NCI-H748 (cell line): ENCODE measurements around the gene PIF1.
"Not testable (repeated sequence)": the region's sequence is repeated elsewhere in the genome, so short reads cannot be mapped to it uniquely, and the experiment has no call there.

Experiments used
- DNase-seq: peaks from one replicate; lab custom pipeline; 2025; ENCODE audit not compliant: unreplicated experiment; lab: John Stamatoyannopoulos, UW

The PIF1 gene

GRCh38 chr15:64809649-64810496 lies 15.6 kb downstream of the PIF1 start:
- peak; percentile 57 for DNase-seq

- no peak for DNase-seq
Measured at GRCh38 chr15:64808785-64809453, 16.5 kb downstream of the PIF1 start.

- DNase-seq, result no peak
Measured at GRCh38 chr15:64807751-64808222, 17.7 kb downstream of the PIF1 start.

GRCh38 chr15:64807051-64807749 lies 18.2 kb downstream of the PIF1 start:
- DNase-seq, result no peak

GRCh38 chr15:64806509-64806908 lies 18.9 kb downstream of the PIF1 start:
- no peak for DNase-seq

GRCh38 chr15:64804619-64805018 lies 20.8 kb downstream of the PIF1 start:
- DNase-seq, result no peak

- no peak for DNase-seq
Measured at GRCh38 chr15:64803526-64803925, 21.9 kb downstream of the PIF1 start.

- no peak for DNase-seq
Measured at GRCh38 chr15:64800476-64800875, 25.0 kb downstream of the PIF1 start.

GRCh38 chr15:64798905-64799304 lies 26.5 kb downstream of the PIF1 start:
- not testable (repeated sequence) for DNase-seq

- DNase-seq, result not testable (repeated sequence)
Measured at GRCh38 chr15:64795921-64796320, 29.5 kb downstream of the PIF1 start.

- not testable (repeated sequence) for DNase-seq
Measured at GRCh38 chr15:64795299-64795698, 30.1 kb downstream of the PIF1 start.

- peak; percentile 7 for DNase-seq
Measured at GRCh38 chr15:64792282-64792681, 33.2 kb downstream of the PIF1 start.

- DNase-seq, result no peak
Measured at GRCh38 chr15:64791401-64791800, 34.0 kb downstream of the PIF1 start.

GRCh38 chr15:64783796-64784195 lies 41.7 kb downstream of the PIF1 start:
- no peak for DNase-seq

- no peak for DNase-seq
Measured at GRCh38 chr15:64782751-64783150, 42.7 kb downstream of the PIF1 start.

- DNase-seq, result no peak
Measured at GRCh38 chr15:64781299-64781698, 44.1 kb downstream of the PIF1 start.

- no peak for DNase-seq
Measured at GRCh38 chr15:64780600-64781156, 44.8 kb downstream of the PIF1 start.

GRCh38 chr15:64779630-64780029 lies 45.8 kb downstream of the PIF1 start:
- DNase-seq, result no peak

GRCh38 chr15:64779024-64779423 lies 46.4 kb downstream of the PIF1 start:
- DNase-seq, result no peak

- no peak for DNase-seq
Measured at GRCh38 chr15:64776402-64776786, 49.1 kb downstream of the PIF1 start.
